HG02938 (cell line): ENCODE results near the gene CAPN8.

Experiments used
- ATAC-seq: cut with Tn5 transposase; IDR thresholded peaks from one replicate; pipeline ENCODE4 v1.9.1; 2021; ENCODE audit warnings: mild to moderate bottlenecking, moderate library complexity; ENCODE audit not compliant: unreplicated experiment

Gene CAPN8

GRCh38 chr1:223657978-223658377 is 7.5 kb downstream of the CAPN8 start:
- no peak for ATAC-seq

- ATAC-seq = no peak
These were observed 11.4 kb downstream of the CAPN8 start for GRCh38 chr1:223654083-223654482.

- no peak for ATAC-seq
These were observed 12.1 kb downstream of the CAPN8 start for GRCh38 chr1:223653431-223653830.

DNA sequence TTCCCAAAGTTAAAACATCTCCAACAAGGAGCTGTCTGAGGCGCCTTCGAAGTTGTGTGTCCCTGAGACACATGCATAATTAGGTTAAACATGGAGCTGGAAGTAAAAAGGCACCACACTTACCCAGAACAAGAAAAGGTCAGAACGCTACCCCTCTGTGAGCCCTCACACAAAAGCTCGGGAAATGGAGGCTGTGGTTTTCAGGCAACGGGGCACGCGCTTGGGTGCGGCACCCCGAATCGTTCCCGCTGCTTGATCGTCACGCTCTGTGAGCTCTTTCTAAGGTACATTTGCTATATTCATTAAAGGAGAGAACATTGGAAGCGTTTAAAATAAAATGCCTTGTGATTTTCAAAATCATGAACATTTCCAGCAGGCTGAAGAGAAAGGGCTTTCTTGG is 12.5 kb downstream of the CAPN8 start:
- no peak for ATAC-seq

GRCh38 chr1:223652436-223652941 is 13.0 kb downstream of the CAPN8 start:
- ATAC-seq = no peak

DNA sequence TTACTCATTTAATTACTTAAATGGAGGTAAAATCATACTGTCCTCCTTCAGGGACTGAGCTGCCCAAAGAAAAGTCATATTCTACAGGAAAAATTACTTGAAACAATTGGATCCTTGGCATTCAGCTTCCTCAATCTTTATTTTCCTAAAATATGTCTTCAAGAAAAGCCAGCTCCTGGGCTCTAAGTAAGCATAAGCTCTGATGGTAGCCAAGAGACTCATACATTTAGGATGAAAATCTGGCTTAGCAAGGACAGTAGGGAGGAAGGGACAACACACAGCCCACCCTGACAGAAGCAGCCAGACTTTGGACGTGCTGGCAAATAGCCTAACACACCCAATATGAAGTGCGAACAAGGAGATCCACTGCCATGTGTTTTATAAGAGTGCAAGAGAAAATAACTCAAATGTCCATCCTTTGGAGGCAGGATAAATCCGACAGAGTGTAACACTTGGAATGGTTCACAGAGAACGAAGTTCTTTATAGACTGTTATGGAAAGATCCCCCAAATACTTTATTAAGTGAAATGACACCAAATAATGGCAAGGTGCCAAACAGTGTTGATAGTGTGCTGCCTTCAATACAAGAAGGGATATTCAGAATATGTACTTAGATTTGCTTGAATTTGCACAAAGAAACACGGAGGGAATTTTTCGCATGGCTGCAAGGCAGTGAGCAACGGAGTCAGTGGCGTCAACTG is 14.1 kb downstream of the CAPN8 start:
- no peak for ATAC-seq

- ATAC-seq = no peak
These were observed 15.0 kb downstream of the CAPN8 start for GRCh38 chr1:223650465-223650864.

- no peak for ATAC-seq
These were observed 16.3 kb downstream of the CAPN8 start for GRCh38 chr1:223649222-223649621.

- ATAC-seq = no peak
These were observed 18.3 kb downstream of the CAPN8 start for GRCh38 chr1:223647249-223647648.

DNA sequence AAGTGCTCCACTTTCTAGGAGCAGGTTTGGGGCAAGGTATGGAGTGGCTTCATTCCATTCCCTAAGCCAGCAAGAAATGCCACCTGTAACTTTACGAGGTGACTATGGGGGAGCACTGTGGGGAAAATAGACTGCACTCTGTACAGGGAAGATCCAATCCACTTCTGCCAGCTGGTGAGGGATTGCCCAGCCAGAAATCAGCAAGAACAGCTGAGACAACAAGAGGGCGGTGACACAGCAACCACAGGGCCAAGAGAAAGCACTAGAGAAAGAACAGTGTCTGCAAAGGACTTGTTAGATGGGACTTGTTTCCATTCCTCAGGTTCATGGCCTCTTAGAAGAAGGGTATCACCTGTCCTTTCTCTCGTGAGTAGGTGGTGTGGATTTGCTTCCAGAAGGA is 19.6 kb downstream of the CAPN8 start:
- no peak for ATAC-seq

DNA sequence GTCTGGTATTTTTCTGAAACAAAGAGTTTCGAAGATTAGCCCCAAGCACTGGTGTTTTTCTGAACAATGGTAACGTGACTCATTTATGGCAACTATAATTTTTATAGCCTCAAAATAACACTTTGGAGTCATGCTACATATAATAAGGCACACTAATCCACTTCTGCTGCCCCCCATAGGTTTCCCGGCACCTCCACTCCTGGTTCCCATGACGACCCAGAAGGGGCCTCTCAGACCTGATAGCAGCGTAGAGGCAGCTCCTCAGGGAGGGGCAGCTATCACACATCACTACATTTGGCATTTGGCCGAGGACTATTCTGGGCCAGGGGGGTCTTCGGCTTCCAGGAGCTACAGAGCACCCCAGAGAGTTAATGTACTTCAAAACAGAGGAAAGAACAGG is 23.3 kb downstream of the CAPN8 start:
- no peak for ATAC-seq

DNA sequence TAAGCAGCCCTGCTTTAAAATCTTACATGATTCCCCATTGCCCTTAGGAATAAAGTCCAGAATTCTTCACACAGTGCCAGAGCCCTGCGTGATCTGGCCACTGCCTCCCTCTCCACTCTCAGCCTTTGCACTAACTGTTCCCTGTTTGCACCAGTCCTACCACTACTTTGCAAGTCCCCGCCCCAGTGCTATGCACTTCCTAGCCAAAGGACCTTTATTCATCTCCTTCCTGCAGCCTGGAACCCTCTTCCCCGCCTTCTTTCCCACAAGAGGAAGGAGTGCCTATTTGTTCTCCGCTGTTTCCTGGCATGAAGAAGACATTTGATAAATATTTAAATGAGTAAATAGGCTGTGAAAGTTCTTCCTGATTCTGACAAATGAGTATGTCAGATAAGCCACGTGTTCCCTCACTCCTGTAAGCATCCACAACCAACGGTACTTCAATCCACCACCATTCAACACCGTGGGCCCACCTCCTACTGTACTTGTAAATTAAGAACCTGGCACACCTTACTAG is 23.9 kb downstream of the CAPN8 start:
- ATAC-seq = no peak

DNA sequence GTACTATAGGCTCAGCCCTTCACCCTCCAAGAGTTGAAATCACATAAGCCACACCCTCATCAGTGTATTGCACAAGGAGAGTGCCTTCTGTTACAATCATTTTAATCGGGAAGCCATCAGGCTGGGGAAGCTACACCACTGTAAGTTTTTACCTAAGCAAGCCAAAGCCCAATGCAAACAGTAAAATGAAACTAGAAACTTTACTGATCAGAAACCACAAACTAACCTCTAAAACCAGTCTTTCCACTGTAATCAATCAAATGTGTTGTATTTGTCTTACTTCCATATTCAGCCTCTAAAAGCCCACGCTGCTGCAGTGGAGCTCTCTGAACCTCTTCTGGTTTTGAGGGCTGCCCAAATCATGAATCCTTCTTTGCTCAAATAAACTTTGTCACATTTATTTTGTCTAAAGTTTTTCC is 26.2 kb downstream of the CAPN8 start:
- ATAC-seq = no peak

DNA sequence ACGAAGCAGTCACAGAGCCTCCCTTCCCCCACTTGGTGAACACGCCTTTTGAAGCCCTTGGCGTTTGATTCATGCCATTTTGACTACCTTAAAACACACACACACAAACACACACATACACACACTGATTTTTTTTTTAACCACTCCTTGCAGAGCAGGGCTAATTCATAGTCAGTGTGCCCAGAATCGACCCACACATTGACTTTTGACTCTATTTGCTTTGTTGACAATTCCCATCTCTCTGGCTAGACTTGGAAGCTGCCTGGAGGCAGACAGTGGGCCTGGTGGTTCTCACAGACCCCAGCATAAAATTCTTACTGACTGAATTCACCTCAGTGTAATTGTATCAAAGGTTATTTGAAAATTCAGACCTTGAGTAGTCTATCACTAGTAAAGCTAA is 30.3 kb downstream of the CAPN8 start:
- no peak for ATAC-seq

GRCh38 chr1:223634423-223634822 is 31.1 kb downstream of the CAPN8 start:
- no peak for ATAC-seq

DNA sequence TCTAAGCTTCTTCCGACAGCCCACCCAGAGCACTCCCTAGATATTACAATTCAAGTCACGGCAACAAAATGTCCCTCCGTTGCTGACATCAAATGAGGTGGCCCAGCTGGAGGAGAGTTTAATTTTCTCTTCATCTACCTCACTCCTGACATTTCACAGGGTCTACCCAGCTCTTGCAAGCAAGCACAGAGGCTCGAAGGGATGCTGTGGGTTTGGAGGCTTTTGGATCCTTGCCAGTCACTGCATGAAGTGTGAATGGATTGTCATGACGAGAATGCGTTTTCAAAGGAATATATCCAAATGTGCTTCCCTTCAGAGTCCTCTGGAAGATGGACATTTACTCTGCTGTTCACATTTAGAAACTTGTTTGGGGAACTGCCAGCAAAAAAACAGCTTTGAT is 33.5 kb downstream of the CAPN8 start:
- no peak for ATAC-seq

DNA sequence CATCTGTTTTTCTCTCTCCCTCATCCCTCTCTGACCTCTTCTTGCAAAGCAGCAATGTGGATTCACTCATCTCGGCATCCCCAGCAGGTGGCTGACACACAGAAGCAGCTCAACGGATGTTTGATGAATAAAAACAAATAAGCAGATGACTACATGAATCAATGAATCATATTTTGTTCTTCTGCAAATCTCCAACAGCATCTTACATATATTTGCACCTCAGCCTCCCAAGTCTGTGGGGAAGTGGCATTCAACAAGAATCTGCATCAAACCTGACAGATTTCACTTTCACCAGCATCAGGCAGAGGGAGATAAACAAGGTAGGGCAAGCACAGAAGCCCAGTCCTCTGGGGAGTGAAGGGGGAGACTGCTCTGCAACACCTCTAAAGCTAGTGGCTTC is 34.0 kb downstream of the CAPN8 start:
- ATAC-seq = no peak

GRCh38 chr1:223629126-223629457 is 36.4 kb downstream of the CAPN8 start:
- ATAC-seq = no peak

DNA sequence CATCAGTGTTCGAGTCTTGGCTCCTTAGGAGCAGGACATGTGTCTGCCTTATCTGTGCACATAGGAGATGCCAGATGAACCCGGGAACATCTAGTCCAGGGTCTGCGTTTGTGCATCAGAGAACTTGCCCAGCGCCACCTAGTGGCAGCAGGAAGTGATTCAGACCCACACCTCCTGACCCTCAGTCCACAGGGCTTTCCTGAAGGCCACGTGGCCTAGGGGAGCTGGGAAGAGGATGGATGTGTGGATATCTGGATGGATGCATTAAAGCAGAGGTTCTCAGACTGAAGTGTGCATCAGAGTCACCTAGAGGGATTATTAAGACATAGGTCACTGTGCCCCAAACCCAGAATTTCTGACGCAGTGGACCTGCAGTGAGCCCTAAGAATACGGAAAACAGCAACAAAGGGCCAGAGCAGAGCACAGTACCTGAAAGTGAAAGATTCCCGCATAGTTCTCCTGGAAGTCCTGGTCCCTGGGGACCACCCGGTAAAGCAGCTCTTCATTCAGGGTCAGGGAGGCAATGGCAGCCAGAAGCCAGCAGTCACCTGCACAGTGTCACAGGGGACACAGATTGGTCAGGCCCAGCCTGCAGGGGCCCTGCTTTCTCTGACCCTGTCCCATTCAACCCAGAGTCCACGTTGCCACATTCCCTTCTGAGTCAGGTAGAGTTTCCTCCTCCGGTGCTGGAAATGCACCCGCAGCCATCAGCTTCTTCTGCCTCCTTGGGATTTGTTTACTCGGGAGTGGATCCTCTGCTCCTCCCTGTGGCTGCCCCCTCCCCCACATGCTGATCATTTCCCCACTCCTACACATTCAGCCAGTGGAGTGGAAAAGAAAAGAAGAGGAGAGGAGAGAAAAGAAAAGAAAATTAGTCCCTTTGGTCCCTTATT is 37.0 kb downstream of the CAPN8 start:
- ATAC-seq = peak; percentile 72

DNA sequence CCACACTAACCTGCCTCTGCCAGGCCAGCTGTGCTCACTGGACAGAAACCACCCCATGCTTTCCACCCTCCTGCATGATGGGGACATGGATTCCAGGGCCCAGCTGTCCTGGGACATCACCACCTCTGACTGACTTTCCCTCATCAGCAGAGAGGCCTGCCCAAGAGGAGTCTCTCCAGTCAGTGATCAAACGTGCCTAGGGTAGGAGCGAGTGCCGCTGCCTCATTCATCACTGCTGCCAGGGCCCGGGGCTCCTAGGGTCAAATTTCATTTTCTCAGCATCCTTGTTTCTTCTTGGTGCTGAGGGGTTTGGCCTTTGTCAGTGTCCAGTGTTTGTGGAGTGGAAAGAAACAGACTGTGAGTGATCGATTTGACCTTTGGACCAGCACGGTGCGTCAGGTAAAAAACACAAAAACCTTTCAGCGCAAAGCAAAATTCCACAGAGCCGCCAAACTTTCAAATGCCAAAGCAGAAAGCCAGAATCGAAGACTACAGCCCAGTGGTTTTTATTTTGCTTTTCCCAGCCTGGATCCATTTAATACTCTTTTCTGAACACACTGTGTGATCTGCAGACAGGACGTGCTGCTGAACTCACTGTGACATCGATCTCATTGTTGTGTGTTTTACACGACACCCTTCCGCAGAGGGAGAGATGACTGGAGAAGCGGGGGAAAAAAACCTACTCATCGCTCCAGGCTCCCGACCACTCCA is 43.2 kb downstream of the CAPN8 start:
- ATAC-seq = no peak

DNA sequence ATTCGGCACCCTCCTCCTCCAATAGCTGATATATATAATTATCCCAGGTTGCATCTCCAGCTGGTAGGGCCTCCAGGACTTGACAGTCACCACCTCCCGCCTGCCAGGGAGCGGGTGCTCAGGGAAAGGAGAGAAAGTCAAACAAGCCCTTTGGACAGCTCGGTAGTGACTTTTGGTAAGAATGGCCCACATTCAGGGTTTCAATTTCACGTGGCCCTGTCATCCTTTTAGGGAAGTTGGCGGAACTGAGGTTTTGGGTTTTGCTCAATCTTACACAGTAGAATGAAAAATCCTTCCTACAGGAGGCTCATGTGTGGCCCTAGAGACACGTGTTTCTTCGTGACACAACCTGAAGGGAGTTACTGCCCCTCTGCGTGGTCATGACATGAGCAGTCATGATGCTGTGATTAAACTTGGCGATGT is 44.2 kb downstream of the CAPN8 start:
- ATAC-seq = peak; percentile 81
